Nephron (organoid): ENCODE data around the gene CCKAR.

Experiments used
- H3K27ac Mint-ChIP-seq, 3 experiments: 2 replicates each; pipeline ENCODE4 v1.8.0; 2020; ENCODE audit warnings: mixed read lengths in 3 of 3, mild to moderate bottlenecking in 2 of 3, moderate library complexity in 1 of 3
- H3K27me3 Mint-ChIP-seq: 2 replicates; pipeline ENCODE4 v1.8.0; 2021; ENCODE audit warnings: low read depth, mild to moderate bottlenecking, moderate library complexity, mixed read lengths
- H3K36me3 Mint-ChIP-seq: 2 replicates; pipeline ENCODE4 v1.8.0; 2020; ENCODE audit warnings: low read depth, mixed read lengths
- H3K4me1 Mint-ChIP-seq: 2 replicates; pipeline ENCODE4 v1.8.0; 2020; ENCODE audit warnings: mixed read lengths
- H3K4me3 Mint-ChIP-seq, 3 experiments: 2 replicates each; pipeline ENCODE4 v1.8.0; 2020; ENCODE audit warnings: mild to moderate bottlenecking in 3 of 3, mixed read lengths in 3 of 3, moderate library complexity in 2 of 3
- H3K9me3 Mint-ChIP-seq: 2 replicates; pipeline ENCODE4 v1.8.0; 2020; ENCODE audit warnings: mixed read lengths
- CTCF ChIP-seq, 3 experiments: fragments of 200-600 bp; sonication (generic); IDR thresholded peaks; one replicate each; pipeline ENCODE4 v1.5.0; 2021; ENCODE audit warnings: antibody characterized with exemption in 3 of 3; ENCODE audit not compliant: unreplicated experiment in 3 of 3

Gene CCKAR

GRCh38 chr4:26496207-26496783 is 6.0 kb upstream of the CCKAR start:
- H3K4me1 Mint-ChIP-seq = no peaks in the 10 kb centered on the region
- TF ChIP-seq CTCF (IDR thresholded peaks at IDR 0.05; ENCODE audit: unreplicated experiment in 3 of 3) = no peak
- H3K36me3 Mint-ChIP-seq = no peaks in the 10 kb centered on the region
- H3K27me3 Mint-ChIP-seq = peaks cover 17% of the 10 kb centered on the region
- no peak overlapping the region for H3K4me3 Mint-ChIP-seq
- peaks cover 14% of the 10 kb centered on the region for H3K9me3 Mint-ChIP-seq
- H3K27ac Mint-ChIP-seq = no peak overlapping the region

GRCh38 chr4:26493461-26493860 is 3.2 kb upstream of the CCKAR start:
- Mint-ChIP-seq H3K36me3 (no peaks in the 10 kb centered on the region), H3K4me1 (peaks cover 16% of the 10 kb centered on the region), H3K9me3 (peaks cover 5% of the 10 kb centered on the region), H3K27me3 (peaks cover 21% of the 10 kb centered on the region), H3K4me3 (no peak overlapping the region), H3K27ac (no peak overlapping the region)
- no peak for TF ChIP-seq CTCF (IDR thresholded peaks at IDR 0.05; ENCODE audit: unreplicated experiment in 3 of 3)

- Mint-ChIP-seq H3K4me1 (peaks cover 16% of the 10 kb centered on the region), H3K9me3 (peaks cover 5% of the 10 kb centered on the region), H3K36me3 (no peaks in the 10 kb centered on the region), H3K27me3 (peaks cover 34% of the 10 kb centered on the region), H3K4me3 (no peak overlapping the region), H3K27ac (no peak overlapping the region)
- TF ChIP-seq CTCF (IDR thresholded peaks at IDR 0.05; ENCODE audit: unreplicated experiment in 3 of 3) = no peak
These were observed 1.3 kb upstream of the CCKAR start for GRCh38 chr4:26491449-26492170.

GRCh38 chr4:26490960-26491284 is 638 bp upstream of the CCKAR start:
- Mint-ChIP-seq H3K27me3 (peaks cover 34% of the 10 kb centered on the region), H3K27ac (no peak overlapping the region), H3K9me3 (peaks cover 5% of the 10 kb centered on the region), H3K4me3 (no peak overlapping the region), H3K36me3 (no peaks in the 10 kb centered on the region), H3K4me1 (peaks cover 16% of the 10 kb centered on the region)
- no peak for TF ChIP-seq CTCF (IDR thresholded peaks at IDR 0.05; ENCODE audit: unreplicated experiment in 3 of 3)

GRCh38 chr4:26489101-26489985 is 941 bp downstream of the CCKAR start:
- Mint-ChIP-seq H3K36me3 (no peaks in the 10 kb centered on the region), H3K9me3 (no peaks in the 10 kb centered on the region), H3K4me1 (peaks cover 19% of the 10 kb centered on the region), H3K27ac (no peak overlapping the region), H3K27me3 (peaks cover 27% of the 10 kb centered on the region), H3K4me3 (no peak overlapping the region)
- TF ChIP-seq CTCF (IDR thresholded peaks at IDR 0.05; ENCODE audit: unreplicated experiment in 3 of 3) = no peak
